GM18873 (cell line): ENCODE data around the gene HS6ST1.
"Not testable (repeated sequence)": the region's sequence is repeated elsewhere in the genome, so short reads cannot be mapped to it uniquely, and the experiment has no call there.

Source experiments
- ATAC-seq: cut with Tn5 transposase; IDR thresholded peaks from one replicate; pipeline ENCODE4 v1.9.1; 2021; ENCODE audit warnings: mild to moderate bottlenecking, moderate library complexity, moderate number of reproducible peaks; ENCODE audit not compliant: unreplicated experiment, low FRiP score

The HS6ST1 gene

GRCh38 chr2:128252086-128252485, 66.6 kb downstream of the HS6ST1 start:
- ATAC-seq = not testable (repeated sequence)

DNA sequence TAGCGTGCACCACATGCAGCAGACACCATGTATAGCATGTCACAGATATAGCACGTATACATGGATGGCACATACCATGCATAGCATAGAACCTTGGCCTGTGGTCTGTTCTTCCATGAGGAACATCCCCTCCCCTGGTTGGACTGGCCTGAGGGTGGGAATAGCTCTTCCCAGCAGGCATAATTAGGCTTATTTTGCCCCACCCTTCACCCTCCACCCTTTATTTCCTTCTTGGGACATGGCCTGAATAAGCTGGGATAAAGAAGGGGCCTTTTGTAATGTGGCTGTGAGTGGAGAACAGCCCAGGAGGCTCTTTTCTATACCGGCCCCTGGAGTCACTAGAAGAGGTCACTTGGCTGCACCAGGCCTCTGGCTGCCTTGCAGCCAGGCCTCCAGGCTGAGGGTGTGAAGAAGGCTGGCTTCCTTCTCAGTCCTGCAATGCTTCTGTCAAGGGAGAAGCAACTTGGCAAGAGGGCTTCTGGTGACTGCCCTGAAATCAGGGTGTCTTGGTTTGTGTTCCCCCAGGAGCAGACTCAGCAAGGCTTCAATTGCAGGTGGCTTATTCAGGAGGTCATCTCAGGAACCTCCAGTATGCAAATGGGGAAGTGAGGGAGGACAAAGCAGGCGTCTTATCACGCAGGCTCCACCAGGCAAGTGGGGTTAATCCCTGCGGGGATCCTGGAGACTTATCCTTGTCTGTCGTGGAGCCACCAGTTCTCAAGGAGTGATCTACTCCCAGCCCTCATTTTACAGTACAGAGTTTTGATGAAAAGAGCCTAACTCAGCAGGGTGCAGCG, 68.2 kb downstream of the HS6ST1 start:
- ATAC-seq = no peak

GRCh38 chr2:128249555-128249954, 69.1 kb downstream of the HS6ST1 start:
- ATAC-seq = no peak

- no peak for ATAC-seq
Measured at GRCh38 chr2:128245813-128246212, 72.9 kb downstream of the HS6ST1 start.

DNA sequence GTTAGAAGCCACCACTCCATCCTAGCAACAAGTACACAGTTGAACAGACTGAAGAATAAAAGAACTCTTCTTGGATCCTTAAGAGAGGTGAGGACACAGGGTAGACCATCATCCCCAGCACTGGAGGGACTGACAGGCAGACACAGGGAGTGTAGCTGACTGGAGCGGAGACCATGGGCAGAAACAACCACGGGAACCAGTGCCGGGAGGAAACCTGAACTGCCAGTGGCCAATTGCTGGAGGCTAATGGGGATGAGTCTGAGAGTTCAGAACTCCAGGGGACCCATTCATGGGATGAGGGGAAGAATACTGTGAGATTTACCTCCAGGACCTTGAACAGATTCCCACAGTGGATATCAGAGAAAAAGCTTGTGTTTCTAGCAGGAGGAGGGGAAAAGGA, 76.8 kb downstream of the HS6ST1 start:
- no peak for ATAC-seq

- ATAC-seq = no peak
Measured at GRCh38 chr2:128237911-128238697, 80.6 kb downstream of the HS6ST1 start.

DNA sequence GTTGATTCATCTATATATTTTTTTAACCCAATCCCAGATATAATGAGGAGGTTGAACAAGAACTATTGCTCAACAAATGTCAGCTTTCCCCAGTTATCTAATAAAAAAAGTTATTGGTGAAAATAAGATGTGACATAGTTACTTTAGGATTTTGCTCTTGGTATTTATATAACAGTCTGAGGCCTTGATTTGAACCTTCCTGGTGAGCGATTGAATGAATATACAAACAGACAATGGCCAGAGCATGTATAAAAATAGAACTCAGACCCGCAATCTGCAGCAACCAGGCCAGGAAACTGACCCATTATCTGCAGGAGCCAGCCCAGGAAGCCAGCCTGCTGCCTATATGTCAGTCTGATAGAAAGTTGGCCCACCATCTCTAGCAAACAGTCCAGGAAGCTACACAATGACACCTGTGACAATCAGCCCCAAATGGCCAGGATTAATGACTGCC, 81.6 kb downstream of the HS6ST1 start:
- no peak for ATAC-seq

GRCh38 chr2:128236491-128237035, 82.1 kb downstream of the HS6ST1 start:
- no peak for ATAC-seq

- ATAC-seq = no peak
Measured at GRCh38 chr2:128235581-128235980, 83.1 kb downstream of the HS6ST1 start.

GRCh38 chr2:128234613-128235012, 84.1 kb downstream of the HS6ST1 start:
- no peak for ATAC-seq

- ATAC-seq = no peak
Measured at GRCh38 chr2:128233790-128234395, 84.8 kb downstream of the HS6ST1 start.

GRCh38 chr2:128232965-128233789, 85.5 kb downstream of the HS6ST1 start:
- ATAC-seq = peak; percentile 93

DNA sequence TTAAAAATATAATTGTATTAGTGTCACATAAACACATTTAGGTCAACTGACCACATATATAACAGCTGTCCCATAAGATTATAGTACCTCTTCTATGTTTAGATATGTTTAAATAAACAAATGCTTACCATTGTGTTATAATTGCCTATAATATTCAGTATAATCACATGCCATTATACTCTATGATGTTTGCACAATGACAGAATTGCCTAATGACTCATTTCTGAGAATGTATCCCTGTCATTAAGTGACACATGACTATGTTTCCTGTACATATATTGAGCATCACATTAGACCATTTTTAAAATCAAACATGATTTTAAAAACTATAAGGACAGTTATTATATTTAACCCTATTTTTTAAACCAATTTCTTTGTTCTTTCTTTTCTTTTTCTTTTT, 89.8 kb downstream of the HS6ST1 start:
- ATAC-seq = no peak

GRCh38 chr2:128227862-128228261, 90.8 kb downstream of the HS6ST1 start:
- ATAC-seq = no peak

- ATAC-seq = no peak
Measured at GRCh38 chr2:128219891-128220290, 98.8 kb downstream of the HS6ST1 start.

GRCh38 chr2:128217671-128218070, 101.0 kb downstream of the HS6ST1 start:
- no peak for ATAC-seq

DNA sequence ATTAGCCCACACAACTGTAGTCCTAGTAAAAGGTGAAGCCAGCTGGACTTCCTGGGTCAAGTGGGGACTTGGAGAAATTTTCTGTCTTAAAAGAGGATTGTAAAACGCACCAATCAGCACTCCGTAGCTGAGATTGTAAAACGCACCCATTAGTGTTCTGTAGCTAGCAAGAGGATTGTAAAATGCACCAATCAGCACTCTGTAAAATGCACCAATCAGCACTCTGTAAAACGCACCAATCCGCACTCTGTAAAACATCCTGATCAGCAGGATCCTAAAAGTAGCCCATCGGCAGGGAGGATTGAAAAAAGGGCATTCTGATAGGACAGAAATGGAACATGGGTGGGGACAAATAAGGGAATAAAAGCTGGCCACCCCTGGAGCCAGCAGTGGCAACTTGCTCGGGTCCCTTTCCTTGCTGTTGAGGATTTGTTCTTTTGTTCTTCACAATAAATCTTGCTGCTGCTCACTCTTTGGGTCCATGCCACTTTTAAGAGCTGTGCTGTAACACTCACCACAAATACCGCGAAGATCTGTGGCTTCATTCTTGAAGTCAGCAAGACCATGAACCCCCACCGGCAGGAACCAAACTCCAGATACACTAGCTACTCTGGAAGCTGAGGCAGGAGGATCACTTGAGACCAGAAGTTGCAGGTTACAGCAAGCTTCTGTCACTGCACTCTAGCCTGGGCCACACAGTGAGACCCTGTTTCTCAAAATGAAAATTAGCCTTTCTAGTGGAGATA, 102.6 kb downstream of the HS6ST1 start:
- no peak for ATAC-seq
